ENCODE measurements around the gene GJB5.

DNA sequence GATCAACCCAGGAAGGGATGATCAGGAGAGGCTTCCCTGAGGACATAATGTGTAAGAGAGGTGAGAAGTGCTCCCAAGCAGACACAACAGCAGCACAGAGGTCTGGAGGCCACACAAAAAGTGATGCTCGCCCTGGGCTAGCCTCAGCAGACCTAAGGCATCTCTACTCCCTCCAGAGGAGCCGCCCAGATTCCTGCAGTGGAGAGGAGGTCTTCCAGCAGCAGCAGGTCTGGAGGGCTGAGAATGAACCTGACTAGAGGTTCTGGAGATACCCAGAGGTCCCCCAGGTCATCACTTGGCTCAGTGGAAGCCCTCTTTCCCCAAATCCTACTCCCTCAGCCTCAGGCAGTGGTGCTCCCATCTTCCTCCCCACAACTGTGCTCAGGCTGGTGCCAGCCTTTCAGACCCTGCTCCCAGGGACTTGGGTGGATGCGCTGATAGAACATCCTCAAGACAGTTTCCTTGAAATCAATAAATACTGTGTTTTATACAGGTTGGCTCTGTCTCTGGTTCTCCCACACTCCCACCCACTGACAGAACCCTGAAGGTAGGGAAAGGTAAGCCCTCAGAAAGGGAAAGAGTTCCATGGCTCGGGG, 31.1 kb downstream of the GJB5 start:
- TF ChIP-seq POLR2A (IDR thresholded peaks at IDR 0.05) (no peak), POLR2AphosphoS5 (IDR thresholded peaks at IDR 0.05) (no peak)
- TF ChIP-seq, protein P1, sequence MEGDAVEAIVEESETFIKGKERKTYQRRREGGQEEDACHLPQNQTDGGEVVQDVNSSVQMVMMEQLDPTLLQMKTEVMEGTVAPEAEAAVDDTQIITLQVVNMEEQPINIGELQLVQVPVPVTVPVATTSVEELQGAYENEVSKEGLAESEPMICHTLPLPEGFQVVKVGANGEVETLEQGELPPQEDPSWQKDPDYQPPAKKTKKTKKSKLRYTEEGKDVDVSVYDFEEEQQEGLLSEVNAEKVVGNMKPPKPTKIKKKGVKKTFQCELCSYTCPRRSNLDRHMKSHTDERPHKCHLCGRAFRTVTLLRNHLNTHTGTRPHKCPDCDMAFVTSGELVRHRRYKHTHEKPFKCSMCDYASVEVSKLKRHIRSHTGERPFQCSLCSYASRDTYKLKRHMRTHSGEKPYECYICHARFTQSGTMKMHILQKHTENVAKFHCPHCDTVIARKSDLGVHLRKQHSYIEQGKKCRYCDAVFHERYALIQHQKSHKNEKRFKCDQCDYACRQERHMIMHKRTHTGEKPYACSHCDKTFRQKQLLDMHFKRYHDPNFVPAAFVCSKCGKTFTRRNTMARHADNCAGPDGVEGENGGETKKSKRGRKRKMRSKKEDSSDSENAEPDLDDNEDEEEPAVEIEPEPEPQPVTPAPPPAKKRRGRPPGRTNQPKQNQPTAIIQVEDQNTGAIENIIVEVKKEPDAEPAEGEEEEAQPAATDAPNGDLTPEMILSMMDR (IDR thresholded peaks at IDR 0.05), result no peak
